HepG2 (cell line): ENCODE measurements around the gene SGIP1. TPM values are rescaled to one million over a fixed set of nuclear protein-coding genes. Genes with fewer than 3 reads are reported as not detected.

Source experiments
- ATAC-seq: fragments of 200-7000 bp; cut with Tn5 transposase; 3 replicates; pipeline ENCODE4 v1.9.1; 2020; ENCODE audit warnings: mild to moderate bottlenecking, moderate library complexity
- BruUV-seq: library from RNA; stranded (reverse); fragments of 400-500 nt; replicated peaks from 2 replicates; lab custom pipeline; 2021; lab: Mats Ljungman, UMichigan
- CTCF ChIA-PET: fragments of 300-600 bp; formaldehyde crosslinking; extraction: SDS; loops from one replicate; lab custom pipeline; 2021; ENCODE audit warnings: low total read pairs, inconsistent platforms, low intra/inter-chr PET ratio; lab: Yijun Ruan, JAX
- POLR2A ChIA-PET: fragments of 350-600 bp; sonication (Branson Sonifier 250); formaldehyde crosslinking; loops from one replicate; lab custom pipeline; 2020; ENCODE audit warnings: antibody characterized with exemption, inconsistent platforms; lab: Yijun Ruan, JAX
- DNase-seq: peaks from one replicate; pipeline ENCODE4 v3.0.0-alpha.2; 2015; ENCODE audit warnings: low spot score
- FAIRE-seq: peaks from 3 replicates; lab custom pipeline; 2011; peaks lifted over from hg19 to GRCh38; lab: Jason Lieb, UNC
- H2AFZ ChIP-seq: one replicate; pipeline ENCODE4 v1.6.1; 2011; ENCODE audit warnings: low read length, inconsistent platforms
- H3K27ac ChIP-seq: fragments of 300-600 bp; 3 replicates; pipeline ENCODE4 v1.8.0; 2011; ENCODE audit warnings: mixed run types, mild to moderate bottlenecking, mixed read lengths, low read length, inconsistent platforms; ENCODE audit not compliant: insufficient read depth; ENCODE audit errors: extremely low read length
- H3K27me3 ChIP-seq, 2 experiments: fragments of 200-600 bp in 1 of 2; 2 replicates in 1 of 2; 3 replicates in 1 of 2; pipeline versions ENCODE4 v1.6.0 to v1.8.0; 2011; ENCODE audit warnings: low read length in 2 of 2, mild to moderate bottlenecking in 2 of 2, moderate library complexity in 2 of 2, inconsistent platforms in 1 of 2; ENCODE audit not compliant: insufficient read depth in 2 of 2, control insufficient read depth in 1 of 2
- H3K36me3 ChIP-seq, 2 experiments: fragments of 200-600 bp in 1 of 2; replicated peaks in 1 of 2; 2 replicates in 1 of 2; 3 replicates in 1 of 2; pipeline versions ENCODE4 v1.5.1 to v1.8.0; 2011; ENCODE audit warnings: low read length in 2 of 2, inconsistent platforms in 1 of 2; ENCODE audit not compliant: insufficient read depth in 2 of 2, control insufficient read depth in 1 of 2
- H3K4me1 ChIP-seq: 2 replicates; pipeline ENCODE4 v1.5.1; 2012; ENCODE audit warnings: low read length, inconsistent platforms; ENCODE audit not compliant: insufficient read depth
- H3K4me2 ChIP-seq: 2 replicates; pipeline ENCODE4 v1.6.0; 2011; ENCODE audit warnings: low read depth, low read length, inconsistent platforms
- H3K4me3 ChIP-seq, 3 experiments: fragments of 200-600 bp in 1 of 3; sonication (generic), shearing (Covaris generic) in 1 of 3; replicated peaks in 1 of 3; 2 replicates each; pipeline ENCODE4 v1.5.1; 2011 to 2016; ENCODE audit warnings: low read length in 3 of 3, inconsistent platforms in 2 of 3, low read depth in 2 of 3, mild to moderate bottlenecking in 2 of 3, control low read depth in 1 of 3, mixed read lengths in 1 of 3; ENCODE audit not compliant: insufficient read depth in 1 of 3
- H3K79me2 ChIP-seq: one replicate; pipeline ENCODE4 v1.6.1; 2011; ENCODE audit warnings: low read length, inconsistent platforms; ENCODE audit not compliant: insufficient read depth
- H3K9ac ChIP-seq: 2 replicates; pipeline ENCODE4 v1.6.0; 2011; ENCODE audit warnings: mild to moderate bottlenecking, low read depth, low read length, inconsistent platforms; ENCODE audit not compliant: insufficient read depth
- H3K9me3 ChIP-seq: 2 replicates; pipeline ENCODE4 v1.5.1; 2012; ENCODE audit warnings: mild to moderate bottlenecking, low read length
- H4K20me1 ChIP-seq: 2 replicates; pipeline ENCODE4 v1.6.0; 2011; ENCODE audit warnings: inconsistent platforms, mild to moderate bottlenecking, low read length, moderate library complexity; ENCODE audit not compliant: insufficient read depth
- CCAR2 ChIP-seq: fragments of 200-400 bp; formaldehyde crosslinking; optimal IDR thresholded peaks from 2 replicates; pipeline ENCODE3; 2018; ENCODE audit warnings: low read depth, mild to moderate bottlenecking, low read length, moderate library complexity
- GLMP ChIP-seq: sonication (generic); formaldehyde crosslinking; IDR thresholded peaks from 2 replicates; pipeline ENCODE4 v1.9.0; 2021; ENCODE audit warnings: missing genetic modification reagents, mild to moderate bottlenecking, borderline replicate concordance
- HINFP ChIP-seq: sonication (generic); formaldehyde crosslinking; IDR thresholded peaks from 2 replicates; pipeline ENCODE4 v1.4.0; 2020; ENCODE audit warnings: low read depth, mild to moderate bottlenecking, missing genetic modification reagents
- HMG20A ChIP-seq: IDR thresholded peaks from 2 replicates; pipeline ENCODE4 v1.6.1; 2016; ENCODE audit warnings: borderline replicate concordance
- MAX ChIP-seq: IDR thresholded peaks from 2 replicates; pipeline ENCODE4 v1.6.1; 2012; ENCODE audit warnings: inconsistent platforms
- PHF8 ChIP-seq: sonication (generic); formaldehyde crosslinking; IDR thresholded peaks from 2 replicates; pipeline ENCODE4 v1.5.0; 2020; ENCODE audit warnings: missing genetic modification reagents
- PRPF4 ChIP-seq: fragments of 200-400 bp; formaldehyde crosslinking; IDR thresholded peaks from 2 replicates; pipeline ENCODE4 v1.6.1; 2016; ENCODE audit warnings: low read length, low read depth; ENCODE audit not compliant: poor library complexity, severe bottlenecking
- TRIM22 ChIP-seq: fragments of 450-650 bp; IDR thresholded peaks from 2 replicates; pipeline ENCODE4 v1.6.1; 2017
- ZNF597 ChIP-seq: sonication (generic); formaldehyde crosslinking; IDR thresholded peaks from 2 replicates; pipeline ENCODE4 v1.5.0; 2020; ENCODE audit warnings: missing genetic modification reagents
- WGBS: methylation state at CpG from one replicate; pipeline ENCODE4 v1.1.6; 2017; ENCODE audit warnings: low lambda C conversion rate; 5-methylcytosine and 5-hydroxymethylcytosine counted together
- in situ Hi-C: cut with HindIII; loops from 2 replicates; pipeline ENCODE4 v1.10.0; 2017; ENCODE audit warnings: low pct_unique_long_range_greater_than_20kb; ENCODE audit not compliant: extremely low pct_ligation_motif_present
- intact Hi-C: fragments of 100-400 bp; cut with micrococcal nuclease; formaldehyde crosslinking; loops from one replicate; pipeline ENCODE4 v1.10.0; 2022; ENCODE audit not compliant: unreplicated experiment
- polyA plus RNA-seq, 8 experiments: library from polyadenylated mRNA; depleted of rRNA in 3 of 8; stranded (reverse) in 7 of 8; unstranded in 1 of 8; fragments of >200 nt; fragmentation: Illumina TruSeq in 4 of 8; extraction: Trizol in 4 of 8; gene quantifications; 2 replicates each; pipeline versions ENCODE4 v1.2.1 to v1.2.3, GENCODE V29; 2011 to 2016; ENCODE audit warnings: low read depth in 4 of 8, missing spikeins in 1 of 8, mixed read lengths in 1 of 8; ENCODE audit not compliant: insufficient read depth in 1 of 8
- total RNA-seq, 5 experiments: library from RNA; depleted of rRNA; stranded (reverse); fragments of >200 nt; fragmentation: Illumina TruSeq; extraction: Trizol; gene quantifications; 2 replicates each; pipeline ENCODE4 v1.2.3, GENCODE V29; 2016; ENCODE audit warnings: low read depth in 1 of 5

SGIP1 gene
- total and polyA plus RNA-seq, 2 of the 13 experiments (the other 11 are each of a cell fraction or from before 2014, with no cell fraction given), result not detected

GRCh38 chr1:66773227-66773626 lies 239.3 kb downstream of the SGIP1 start (continued):
- no peak for TF ChIP-seq ZNF597 (CRISPR knock-in tag)

- in situ Hi-C loops, result no loop called here
- no peaks in the 10 kb centered on the region for H3K9me3 ChIP-seq
- POLR2A ChIA-PET, result no interaction called here
- TF ChIP-seq PHF8 (CRISPR knock-in tag) (no peak), HMG20A (CRISPR knock-in tag) (no peak), TRIM22 (no peak), CCAR2 (no peak), PRPF4 (no peak), GLMP (CRISPR knock-in tag) (no peak), MAX (no peak), HINFP (no peak)
Observed at GRCh38 chr1:66774438-66774837, 240.5 kb downstream of the SGIP1 start.

More at GRCh38 chr1:66774438-66774837, 240.5 kb downstream of the SGIP1 start:
- CTCF ChIA-PET, result no interaction called here
- no peak overlapping the region for H2AFZ ChIP-seq
- no peak overlapping the region for H3K4me3 ChIP-seq
- intact Hi-C loops, result no loop called here
- no peak overlapping the region for H3K4me2 ChIP-seq
- ATAC-seq (no peak), FAIRE-seq (no peak), DNase-seq (no peak)
- no peaks in the 10 kb centered on the region for H3K4me1 ChIP-seq
- H4K20me1 ChIP-seq, result no peaks in the 10 kb centered on the region
- BruUV-seq, result no TSS peak
- H3K27ac ChIP-seq, result no peak overlapping the region
- no peaks in the 10 kb centered on the region for H3K27me3 ChIP-seq
- WGBS, result 0% methylated on average over 2 of the region's 2 CpGs
- no peaks in the 10 kb centered on the region for H3K79me2 ChIP-seq
- H3K36me3 ChIP-seq, result no peaks in the 10 kb centered on the region
- no peak overlapping the region for H3K9ac ChIP-seq
